Lower leg skin (tissue), 3 donors: Measurements from ENCODE around the gene TP73.

ENCODE experiments used
- CTCF ChIP-seq, 3 donors: fragments of 450-650 bp; IDR thresholded peaks; one replicate each; pipeline ENCODE4 v1.5.1; 2016; ENCODE audit warnings: antibody characterized with exemption in 3 of 3, mild to moderate bottlenecking in 3 of 3, moderate library complexity in 2 of 3
- POLR2A ChIP-seq, 2 donors: fragments of 450-650 bp; IDR thresholded peaks; one replicate each; pipeline ENCODE4 v1.6.1; 2016 to 2017; ENCODE audit warnings: antibody characterized with exemption in 2 of 2, mild to moderate bottlenecking in 1 of 2, moderate library complexity in 1 of 2

GRCh38 chr1:3740752-3741151 lies 88.4 kb downstream of the TP73 start:
- TF ChIP-seq CTCF (IDR thresholded peaks at IDR 0.05): no peak
- no peak for TF ChIP-seq POLR2A (IDR thresholded peaks at IDR 0.05)
